Smooth muscle cell of the coronary artery (primary cell): ENCODE results near the gene TTC3. TPM values are rescaled to one million over a fixed set of nuclear protein-coding genes. Genes with fewer than 3 reads are reported as not detected.

Experiments
- total RNA-seq: library from RNA; depleted of rRNA; stranded (reverse); fragments of >200 nt; gene quantifications from 2 replicates; pipeline ENCODE4 v1.2.3, GENCODE V29; 2014; ENCODE audit warnings: low replicate concordance

TTC3 gene, protein sequence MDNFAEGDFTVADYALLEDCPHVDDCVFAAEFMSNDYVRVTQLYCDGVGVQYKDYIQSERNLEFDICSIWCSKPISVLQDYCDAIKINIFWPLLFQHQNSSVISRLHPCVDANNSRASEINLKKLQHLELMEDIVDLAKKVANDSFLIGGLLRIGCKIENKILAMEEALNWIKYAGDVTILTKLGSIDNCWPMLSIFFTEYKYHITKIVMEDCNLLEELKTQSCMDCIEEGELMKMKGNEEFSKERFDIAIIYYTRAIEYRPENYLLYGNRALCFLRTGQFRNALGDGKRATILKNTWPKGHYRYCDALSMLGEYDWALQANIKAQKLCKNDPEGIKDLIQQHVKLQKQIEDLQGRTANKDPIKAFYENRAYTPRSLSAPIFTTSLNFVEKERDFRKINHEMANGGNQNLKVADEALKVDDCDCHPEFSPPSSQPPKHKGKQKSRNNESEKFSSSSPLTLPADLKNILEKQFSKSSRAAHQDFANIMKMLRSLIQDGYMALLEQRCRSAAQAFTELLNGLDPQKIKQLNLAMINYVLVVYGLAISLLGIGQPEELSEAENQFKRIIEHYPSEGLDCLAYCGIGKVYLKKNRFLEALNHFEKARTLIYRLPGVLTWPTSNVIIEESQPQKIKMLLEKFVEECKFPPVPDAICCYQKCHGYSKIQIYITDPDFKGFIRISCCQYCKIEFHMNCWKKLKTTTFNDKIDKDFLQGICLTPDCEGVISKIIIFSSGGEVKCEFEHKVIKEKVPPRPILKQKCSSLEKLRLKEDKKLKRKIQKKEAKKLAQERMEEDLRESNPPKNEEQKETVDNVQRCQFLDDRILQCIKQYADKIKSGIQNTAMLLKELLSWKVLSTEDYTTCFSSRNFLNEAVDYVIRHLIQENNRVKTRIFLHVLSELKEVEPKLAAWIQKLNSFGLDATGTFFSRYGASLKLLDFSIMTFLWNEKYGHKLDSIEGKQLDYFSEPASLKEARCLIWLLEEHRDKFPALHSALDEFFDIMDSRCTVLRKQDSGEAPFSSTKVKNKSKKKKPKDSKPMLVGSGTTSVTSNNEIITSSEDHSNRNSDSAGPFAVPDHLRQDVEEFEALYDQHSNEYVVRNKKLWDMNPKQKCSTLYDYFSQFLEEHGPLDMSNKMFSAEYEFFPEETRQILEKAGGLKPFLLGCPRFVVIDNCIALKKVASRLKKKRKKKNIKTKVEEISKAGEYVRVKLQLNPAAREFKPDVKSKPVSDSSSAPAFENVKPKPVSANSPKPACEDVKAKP (N-terminal part only)
- total RNA-seq: 119 and 295 TPM in 2 replicates

DNA sequence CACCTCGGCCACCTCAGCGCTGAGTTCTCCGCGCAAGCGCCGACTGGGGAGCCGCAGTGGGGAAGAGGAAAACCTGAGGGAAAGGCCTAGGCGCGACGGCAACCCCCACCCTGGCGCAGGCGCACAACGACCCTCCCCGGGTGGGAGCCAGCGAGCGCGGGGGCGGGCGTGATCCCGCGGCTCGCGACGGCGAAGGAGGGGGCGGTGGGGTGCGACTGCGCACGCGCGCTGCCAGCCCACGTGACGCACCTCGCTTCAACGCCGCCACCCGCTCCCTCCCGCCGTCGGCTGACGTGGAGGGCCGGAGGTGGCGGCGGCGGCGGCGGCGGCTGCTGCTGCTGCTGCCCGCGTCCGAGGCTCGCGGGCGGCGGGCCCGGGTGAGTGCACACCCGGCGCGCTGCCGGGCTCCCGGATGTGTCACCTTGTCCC is at the start of gene TTC3, which contains the start of gene PIGP:
Gene TTC3, plus strand, starts transcription at position 267 of the 429 bp plus-strand sequence. CDS start 14,004 bp downstream, outside the sequence.
Gene PIGP, minus strand, starts transcription at position 84 of the 429 bp plus-strand sequence. CDS start 556 bp downstream, outside the sequence.

Other genes with a start within 250 kb of the TTC3 start
- 20.8 and 27.1 TPM in 2 replicates for gene HLCS, start 106.6 kb upstream of the TTC3 start, total RNA-seq
- gene RIPPLY3, start 66.6 kb upstream of the TTC3 start, total RNA-seq: not detected in 2 replicates
- 2.0 and 6.5 TPM in 2 replicates for gene PIGP, start 183 bp upstream of the TTC3 start, total RNA-seq
- 48.6 and 94.2 TPM in 2 replicates for gene VPS26C, start 194.1 kb downstream of the TTC3 start, total RNA-seq